ENCODE results near the gene GNAI3. TPM values are rescaled to one million over a fixed set of nuclear protein-coding genes. Genes with fewer than 3 reads are reported as not detected.
A peak's percentile ranks its signal among the peaks of the same experiment; 100 is the strongest.

GNAI3 gene
- total and polyA plus RNA-seq, 12 donors: 1.6 to 3.6 (median 2.7) TPM

- intact Hi-C loops (cut with DNase I): loop anchor here in 8 of 10 donors (5.0 to 10.0 kb wide), 5 partner anchors 43 to 340 kb away; partner anchors contain the start of genes GSTM1 (in 5 of the 8), GNAI3 (in 3 of the 8) and AHCYL1 (in 2 of the 8)
- Histone ChIP-seq H3K27me3 (no peaks in the 10 kb centered on the region), H3K36me3 (no peaks in the 10 kb centered on the region), H3K4me1 (peaks cover 0 to 12% (median 6%) of the 10 kb centered on the region in 9 donors), H3K4me3 (no peak overlapping the region), H3K27ac (no peak overlapping the region), H3K9me3 (peaks cover 0 to 6% (median 0%) of the 10 kb centered on the region in 11 donors)
- DNase-seq (no peak), ATAC-seq (no peak)
- no peak for TF ChIP-seq CTCF (IDR thresholded peaks at IDR 0.05)
- 59 to 66% methylated on average over 10 of the region's 10 CpGs for WGBS, 2 donors
These were observed 96.3 kb downstream of the GNAI3 start for GRCh38 chr1:109644670-109645069.

GRCh38 chr1:109649491-109649914, 101.1 kb downstream of the GNAI3 start:
- WGBS, 2 donors: 54 to 62% methylated on average over 4 of the region's 4 CpGs
- peak in 7 of 9 donors; percentile 17 to 52 (median 39) for TF ChIP-seq CTCF (IDR thresholded peaks at IDR 0.05)
- peak in 5 of 8 donors; percentile 15 to 46 (median 33) for ATAC-seq
- Histone ChIP-seq H3K27ac (peak overlapping the region in 1 of 10 donors; percentile 4), H3K4me3 (peak overlapping the region in 6 of 10 donors; percentile 29 to 42 (median 38)), H3K36me3 (no peaks in the 10 kb centered on the region), H3K27me3 (no peaks in the 10 kb centered on the region), H3K4me1 (peaks cover 0 to 2% (median 0%) of the 10 kb centered on the region in 9 donors), H3K9me3 (peaks cover 0 to 6% (median 0%) of the 10 kb centered on the region in 11 donors)
- intact Hi-C loops (cut with DNase I): loop anchor here in 3 of 10 donors (5.0 to 10.0 kb wide), 3 partner anchors 38 to 335 kb away; partner anchors contain the start of genes AHCYL1 (in 2 of the 3) and GSTM1 (in 1 of the 3)
- DNase-seq: no peak

- ATAC-seq: no peak
- peaks cover 0 to 6% (median 0%) of the 10 kb centered on the region in 11 donors for H3K9me3 ChIP-seq
- H3K36me3 ChIP-seq: no peaks in the 10 kb centered on the region
- DNase-seq: no peak
- intact Hi-C loops (cut with DNase I): loop anchor here in 1 of 10 donors (10.0 kb wide), 1 partner anchor 334 kb away; the partner anchor contains the start of gene AHCYL1
- H3K4me3 ChIP-seq: no peak overlapping the region
- no peak overlapping the region for H3K27ac ChIP-seq
- WGBS, 2 donors: 86 to 89% methylated on average over 3 of the region's 3 CpGs
- TF ChIP-seq CTCF (IDR thresholded peaks at IDR 0.05): no peak
- H3K4me1 ChIP-seq: peaks cover 0 to 13% (median 10%) of the 10 kb centered on the region in 9 donors
- H3K27me3 ChIP-seq: no peaks in the 10 kb centered on the region
These were observed 102.2 kb downstream of the GNAI3 start for GRCh38 chr1:109650609-109651008.

- 61 to 81% methylated on average over 2 of the region's 2 CpGs for WGBS, 2 donors
- H3K27me3 ChIP-seq: no peaks in the 10 kb centered on the region
- H3K36me3 ChIP-seq: no peaks in the 10 kb centered on the region
- no peak overlapping the region for H3K4me3 ChIP-seq
- H3K9me3 ChIP-seq: no peaks in the 10 kb centered on the region
- intact Hi-C loops (cut with DNase I): loop anchor here in 1 of 10 donors (10.0 kb wide), 1 partner anchor 332 kb away; the partner anchor contains the start of gene AHCYL1
- TF ChIP-seq CTCF (IDR thresholded peaks at IDR 0.05): no peak
- ATAC-seq (no peak), DNase-seq (no peak)
- H3K4me1 ChIP-seq: peaks cover 0 to 22% (median 11%) of the 10 kb centered on the region in 9 donors
- no peak overlapping the region for H3K27ac ChIP-seq
These were observed 104.0 kb downstream of the GNAI3 start for GRCh38 chr1:109652402-109652801.
